Mucosa of descending colon (tissue), 3 donors: Measurements from ENCODE around the gene B9D1. TPM values are rescaled to one million over a fixed set of nuclear protein-coding genes. Genes with fewer than 3 reads are reported as not detected.

Experiments used
- ATAC-seq: fragments of 200-7000 bp; cut with Tn5 transposase; one replicate; pipeline ENCODE4 v1.9.1; 2020; ENCODE audit warnings: mild to moderate bottlenecking, moderate library complexity
- DNase-seq, 3 donors: peaks; one replicate each; pipeline ENCODE4 v3.0.0-alpha.2; 2020
- H3K36me3 ChIP-seq: fragments of 200-600 bp; one replicate; pipeline ENCODE4 v1.8.0; 2021; ENCODE audit warnings: low read depth, mild to moderate bottlenecking
- H3K4me1 ChIP-seq: fragments of 200-600 bp; one replicate; pipeline ENCODE4 v1.8.0; 2021; ENCODE audit warnings: low read depth, mild to moderate bottlenecking
- H3K4me3 ChIP-seq: fragments of 200-600 bp; one replicate; pipeline ENCODE4 v1.8.0; 2021; ENCODE audit warnings: mild to moderate bottlenecking
- H3K9me3 ChIP-seq: fragments of 200-600 bp; one replicate; pipeline ENCODE4 v1.8.0; 2021; ENCODE audit warnings: mild to moderate bottlenecking
- CTCF ChIP-seq: fragments of 200-600 bp; IDR thresholded peaks from one replicate; pipeline ENCODE4 v1.8.0; 2022; ENCODE audit warnings: antibody characterized with exemption, mild to moderate bottlenecking
- intact Hi-C, 2 donors: fragments of 100-400 bp; cut with DNase I in 1 of 2; cut with micrococcal nuclease in 1 of 2; formaldehyde crosslinking; loops; one replicate each; pipeline versions ENCODE4 v1.11.0 to v1.11.1; 2022; cut with DNase I, micrococcal nuclease
- total RNA-seq, 3 donors: library from RNA; stranded (reverse); fragmentation: NEBNext Ultra II Directional in 2 of 3; extraction: Animal tissue kit (Norgen Biotek cat#: 25700) in 2 of 3; gene quantifications; one replicate each; pipeline versions ENCODE4 v1.2.1 to v1.2.4, GENCODE V29; 2021 to 2023
- donor health status: DM: no; HTN: no; CAD: no; lungs with moderate emphysema.
- donor health status: DM: no; HTN: no; CAD: no.
- donor health status: DM: no; HTN: yes; CAD: no.

The B9D1 gene
- total RNA-seq, 3 donors from 2014 or later: 5.1 to 11.8 (median 10.7) TPM

GRCh38 chr17:19316761-19317358 is 45.7 kb downstream of the B9D1 start:
- H3K4me3 ChIP-seq: no peak overlapping the region
- H3K4me1 ChIP-seq: peaks cover 7% of the 10 kb centered on the region
- no peak for TF ChIP-seq CTCF
- ATAC-seq (no peak), DNase-seq (no peak)
- no peaks in the 10 kb centered on the region for H3K9me3 ChIP-seq
- intact Hi-C loops: no loop called here
- H3K36me3 ChIP-seq: no peaks in the 10 kb centered on the region

GRCh38 chr17:19315104-19315503 is 47.4 kb downstream of the B9D1 start:
- no peak overlapping the region for H3K4me3 ChIP-seq
- TF ChIP-seq CTCF: no peak
- intact Hi-C loops: no loop called here
- no peaks in the 10 kb centered on the region for H3K9me3 ChIP-seq
- DNase-seq (no peak), ATAC-seq (no peak)
- peaks cover 7% of the 10 kb centered on the region for H3K4me1 ChIP-seq
- no peaks in the 10 kb centered on the region for H3K36me3 ChIP-seq

- no peak for TF ChIP-seq CTCF
- peaks cover 7% of the 10 kb centered on the region for H3K4me1 ChIP-seq
- no peaks in the 10 kb centered on the region for H3K9me3 ChIP-seq
- intact Hi-C loops: no loop called here
- no peaks in the 10 kb centered on the region for H3K36me3 ChIP-seq
- ATAC-seq (peak; percentile 22), DNase-seq (peak in 1 of 3 donors; percentile 63)
- no peak overlapping the region for H3K4me3 ChIP-seq
Observed at GRCh38 chr17:19313746-19314651, 48.5 kb downstream of the B9D1 start.

- TF ChIP-seq CTCF: no peak
- H3K4me3 ChIP-seq: no peak overlapping the region
- no peak for ATAC-seq
- H3K4me1 ChIP-seq: peaks cover 7% of the 10 kb centered on the region
- intact Hi-C loops: no loop called here
- no peaks in the 10 kb centered on the region for H3K9me3 ChIP-seq
- no peaks in the 10 kb centered on the region for H3K36me3 ChIP-seq
- DNase-seq: no peak
Observed at GRCh38 chr17:19313066-19313745, 49.3 kb downstream of the B9D1 start.

GRCh38 chr17:19312406-19312805 is 50.1 kb downstream of the B9D1 start:
- no peaks in the 10 kb centered on the region for H3K36me3 ChIP-seq
- ATAC-seq (no peak), DNase-seq (no peak)
- H3K4me3 ChIP-seq: no peak overlapping the region
- no peak for TF ChIP-seq CTCF
- intact Hi-C loops: no loop called here
- no peaks in the 10 kb centered on the region for H3K9me3 ChIP-seq
- peaks cover 5% of the 10 kb centered on the region for H3K4me1 ChIP-seq
